ENCODE data around the gene STARD8.
"Not testable (repeated sequence)": the region's sequence is repeated elsewhere in the genome, so short reads cannot be mapped to it uniquely, and the experiment has no call there.

Gene STARD8

DNA sequence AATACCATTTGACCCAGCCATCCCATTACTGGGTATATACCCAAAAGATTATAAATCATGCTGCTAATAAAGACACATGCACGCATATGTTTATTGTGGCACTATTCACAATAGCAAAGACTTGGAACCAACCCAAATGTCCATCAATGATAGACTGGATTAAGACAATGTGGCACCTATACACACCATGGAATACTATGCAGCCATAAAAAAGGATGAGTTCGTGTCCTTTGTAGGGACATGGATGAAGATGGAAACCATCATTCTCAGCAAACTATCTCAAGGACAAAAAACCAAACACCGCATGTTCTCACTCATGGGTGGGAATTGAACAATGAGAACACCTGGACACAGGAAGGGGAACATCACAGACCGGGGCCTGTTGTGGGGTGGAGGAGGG lies 9.0 kb downstream of the STARD8 start:
- DNase-seq (ENCODE audit: low read depth, low spot score): not testable (repeated sequence)

GRCh38 chrX:68658530-68658929 lies 11.1 kb downstream of the STARD8 start:
- no peak for DNase-seq (ENCODE audit: low read depth, low spot score)

DNA sequence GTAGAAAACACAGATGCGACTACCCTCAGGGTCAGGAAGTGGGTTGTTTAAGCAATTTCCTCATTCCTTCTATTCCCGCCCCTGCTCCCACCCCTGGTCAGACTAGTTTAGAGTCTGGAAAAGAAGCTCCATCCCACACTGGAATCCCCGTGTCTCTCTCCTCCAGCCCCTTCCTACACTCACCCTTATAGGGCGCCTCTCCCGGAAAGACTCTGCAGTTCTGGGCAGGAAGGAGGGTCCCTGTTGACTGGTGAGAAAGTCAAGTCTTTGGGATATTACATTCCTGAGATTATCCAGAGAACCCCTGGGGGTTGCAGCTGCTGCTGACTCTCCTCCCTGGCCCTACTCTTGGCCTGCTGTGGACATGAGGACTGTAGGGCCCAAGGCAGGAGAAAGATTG lies 11.9 kb downstream of the STARD8 start:
- DNase-seq (ENCODE audit: low read depth, low spot score): no peak

DNA sequence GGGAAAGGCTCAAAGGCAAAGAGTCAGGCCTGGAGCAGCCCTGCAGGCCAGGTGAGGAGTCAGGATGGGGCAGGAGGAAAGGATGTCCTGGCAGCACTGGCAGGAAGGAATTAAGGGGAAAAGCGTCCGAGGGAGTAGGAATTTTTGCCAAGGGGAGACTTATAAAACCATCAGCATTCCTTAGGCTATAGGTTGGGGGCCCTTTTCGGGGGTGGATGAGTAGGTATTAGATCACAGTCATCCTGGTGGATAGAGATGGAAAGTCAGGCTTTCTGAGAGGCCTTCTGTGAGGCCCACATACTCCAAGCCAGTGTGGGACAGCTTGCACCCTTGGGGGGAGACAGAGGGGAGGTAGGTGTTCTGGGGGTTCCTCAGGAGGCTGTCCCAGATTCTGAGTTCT lies 12.3 kb downstream of the STARD8 start:
- DNase-seq (ENCODE audit: low read depth, low spot score): no peak

DNA sequence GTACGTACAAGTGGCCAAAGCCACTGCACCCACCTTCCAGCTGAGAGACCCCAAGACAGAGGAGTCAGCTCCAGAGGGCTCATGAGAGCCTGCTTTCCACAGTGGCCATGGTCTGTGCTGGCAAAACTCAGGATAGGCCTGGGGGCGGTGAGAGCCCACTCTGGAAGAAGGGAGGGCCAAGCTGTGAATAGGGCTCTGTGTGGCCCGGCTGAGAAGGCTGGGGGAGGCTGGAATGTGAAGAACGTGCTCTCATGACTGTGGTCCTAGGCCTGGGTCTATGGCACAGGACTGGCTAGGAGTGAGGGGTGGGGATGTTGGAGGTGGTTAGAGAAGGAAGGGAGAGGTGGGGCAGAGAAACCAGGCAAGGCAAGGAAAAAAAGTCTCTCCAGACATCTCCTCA lies 13.3 kb downstream of the STARD8 start:
- no peak for DNase-seq (ENCODE audit: low read depth, low spot score)

GRCh38 chrX:68665502-68665901 lies 18.0 kb downstream of the STARD8 start:
- DNase-seq (ENCODE audit: low read depth, low spot score): no peak

GRCh38 chrX:68666580-68666979 lies 19.1 kb downstream of the STARD8 start:
- no peak for DNase-seq (ENCODE audit: low read depth, low spot score)

DNA sequence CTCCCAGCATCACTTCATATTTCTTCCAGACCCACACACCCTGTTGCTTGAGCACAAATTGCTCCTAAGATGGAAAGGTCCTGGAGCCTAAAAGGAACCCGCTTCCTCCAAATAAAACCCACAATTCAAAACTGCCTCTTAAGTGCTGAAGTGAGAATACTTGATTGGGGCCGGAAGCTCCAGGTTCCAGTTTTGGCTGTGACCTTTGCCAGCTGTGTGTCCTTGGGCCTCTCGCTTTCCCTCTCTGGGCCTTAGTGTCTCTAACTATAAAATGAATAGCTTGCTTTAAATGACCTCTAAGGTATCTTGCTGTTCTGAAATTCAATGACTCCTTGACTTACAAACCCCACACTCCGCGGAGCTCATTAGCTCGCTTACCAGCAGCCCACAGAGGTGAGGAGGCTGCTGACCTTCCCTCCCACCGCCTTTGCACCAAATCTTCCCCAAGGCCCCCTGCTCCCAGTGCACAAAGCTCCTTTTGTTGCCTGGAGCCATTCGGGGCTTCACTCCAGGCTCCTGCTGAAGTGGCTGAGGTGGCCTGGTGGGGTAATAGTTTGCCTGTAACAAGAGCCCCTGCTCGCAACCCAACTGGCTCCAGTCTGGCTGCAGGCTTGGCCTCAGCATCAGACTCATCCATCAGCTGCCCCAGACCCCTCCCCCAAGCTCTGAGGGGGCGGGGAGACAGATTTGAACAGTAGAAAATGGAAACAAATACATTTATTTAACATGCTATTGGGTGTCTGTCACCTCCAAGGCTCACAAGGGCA lies 21.8 kb downstream of the STARD8 start:
- DNase-seq (ENCODE audit: low read depth, low spot score): no peak

GRCh38 chrX:68669871-68670270 lies 22.4 kb downstream of the STARD8 start:
- DNase-seq (ENCODE audit: low read depth, low spot score): no peak

- DNase-seq (ENCODE audit: low read depth, low spot score): no peak
These were observed 23.8 kb downstream of the STARD8 start for GRCh38 chrX:68671221-68671620.

DNA sequence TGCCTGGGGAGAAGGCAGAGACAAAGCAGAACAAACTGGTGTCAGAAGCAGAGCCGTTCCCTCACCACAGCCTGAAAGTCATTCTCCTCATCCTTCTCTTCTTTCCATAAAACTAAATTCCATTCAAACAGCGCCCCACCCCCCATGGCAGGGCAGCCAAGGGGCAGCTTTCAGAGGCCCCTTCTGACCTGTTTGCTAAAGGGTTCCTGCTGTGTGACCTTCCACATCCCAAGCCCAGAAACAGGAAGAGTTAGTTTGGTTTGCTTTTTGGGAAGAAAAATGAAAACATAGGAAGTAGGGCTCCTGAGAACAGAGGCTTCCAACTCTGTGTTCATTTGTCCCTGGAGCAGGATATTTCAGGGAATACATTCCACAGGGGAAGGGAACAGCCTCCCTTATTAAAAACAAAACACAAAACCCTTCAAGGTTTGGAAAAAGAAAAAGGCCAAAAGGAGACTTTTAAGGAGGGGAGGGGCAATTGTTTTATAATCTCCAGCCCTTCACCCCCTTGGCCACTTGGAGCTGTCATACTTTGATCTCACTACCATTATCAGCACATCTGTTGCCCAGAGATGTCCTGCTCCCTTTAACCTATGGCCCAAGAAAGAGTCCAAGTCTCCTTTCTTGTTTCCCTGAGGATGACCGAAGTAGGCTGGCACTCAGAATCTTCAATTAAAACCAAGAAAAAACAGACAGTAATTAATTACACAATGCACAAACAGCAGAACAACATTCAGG lies 25.3 kb downstream of the STARD8 start:
- DNase-seq (ENCODE audit: low read depth, low spot score): no peak

DNA sequence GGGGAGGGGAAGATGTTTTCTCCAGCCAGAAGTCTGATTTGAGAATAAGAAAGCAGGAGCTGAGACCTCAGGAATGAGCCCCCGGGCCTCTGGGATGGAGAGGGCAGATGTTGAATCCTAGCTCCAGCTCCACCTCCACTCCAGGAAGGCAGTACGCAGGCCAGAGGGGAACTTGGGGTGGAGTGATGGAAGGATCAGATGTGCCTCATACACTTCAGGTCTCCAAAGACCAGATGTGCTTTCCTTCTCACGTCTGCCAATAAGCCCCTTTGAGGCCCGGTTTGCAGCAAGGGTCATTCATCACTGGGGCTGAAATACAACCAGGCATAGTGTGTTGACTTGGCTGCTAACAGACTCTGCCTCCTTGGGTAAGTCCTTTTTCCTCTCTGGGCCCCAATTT lies 28.1 kb downstream of the STARD8 start:
- DNase-seq (ENCODE audit: low read depth, low spot score): no peak

DNA sequence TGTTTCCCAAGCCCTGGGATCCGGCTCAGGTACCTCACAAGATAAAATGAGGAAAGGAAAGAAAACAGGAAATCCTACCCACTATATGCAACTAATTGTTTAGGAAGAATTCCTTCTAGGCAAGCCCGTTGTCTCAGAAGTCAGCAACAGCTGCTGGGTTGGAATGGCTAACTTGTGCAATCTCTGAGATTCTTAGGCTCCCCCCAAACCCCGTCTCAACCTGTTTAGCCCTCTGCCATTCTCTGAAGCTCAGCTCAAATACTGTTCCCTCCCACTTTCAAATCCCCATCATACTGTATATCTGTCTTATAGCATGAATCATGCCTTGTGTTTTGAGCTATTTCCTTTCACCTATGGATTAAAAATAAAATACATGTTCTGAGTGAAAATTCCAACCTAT lies 28.9 kb downstream of the STARD8 start:
- DNase-seq (ENCODE audit: low read depth, low spot score): no peak

DNA sequence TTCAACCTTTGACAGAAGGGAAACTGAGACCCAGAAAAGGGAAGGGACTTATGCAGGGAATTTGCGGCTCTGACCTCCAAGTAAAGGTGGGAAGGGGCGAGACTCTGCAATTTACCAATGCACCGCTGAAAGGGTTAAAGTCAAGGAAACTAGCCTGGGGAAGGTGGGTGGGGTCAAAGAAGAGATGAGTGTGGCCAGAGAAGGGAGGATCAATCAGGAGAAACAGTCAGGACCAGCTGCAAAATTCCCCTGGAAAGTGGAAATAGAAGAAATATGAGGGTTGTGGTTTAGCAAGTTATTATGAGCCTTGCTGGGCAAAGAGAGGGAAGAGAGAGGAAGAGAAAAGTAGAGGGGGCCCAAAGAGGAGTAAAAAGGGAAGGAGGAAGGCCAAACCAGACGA lies 30.5 kb downstream of the STARD8 start:
- DNase-seq (ENCODE audit: low read depth, low spot score): no peak

GRCh38 chrX:68681443-68681941 lies 34.0 kb downstream of the STARD8 start:
- no peak for DNase-seq (ENCODE audit: low read depth, low spot score)

GRCh38 chrX:68682790-68683189 lies 35.3 kb downstream of the STARD8 start:
- DNase-seq (ENCODE audit: low read depth, low spot score): no peak

DNA sequence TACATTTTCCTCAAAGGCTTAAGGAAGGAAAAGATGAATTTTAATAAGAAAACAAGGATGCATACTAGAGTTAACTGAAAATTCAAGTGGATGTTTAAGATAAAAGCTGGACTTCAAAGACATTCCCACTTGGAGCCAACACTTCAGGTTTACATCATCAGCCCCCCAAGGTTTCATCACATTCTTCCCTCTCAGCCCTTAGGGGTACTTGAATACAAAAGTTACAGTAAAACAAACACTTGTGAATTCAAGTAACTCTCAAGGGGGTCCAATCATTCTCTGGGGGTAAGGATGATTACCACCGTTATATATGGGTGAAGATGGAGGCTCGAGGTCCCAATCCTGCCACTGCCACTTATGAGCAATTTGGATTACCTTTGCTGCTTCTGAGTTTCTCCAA lies 36.1 kb downstream of the STARD8 start:
- DNase-seq (ENCODE audit: low read depth, low spot score): no peak

GRCh38 chrX:68684291-68684918 lies 36.9 kb downstream of the STARD8 start:
- DNase-seq (ENCODE audit: low read depth, low spot score): no peak

DNA sequence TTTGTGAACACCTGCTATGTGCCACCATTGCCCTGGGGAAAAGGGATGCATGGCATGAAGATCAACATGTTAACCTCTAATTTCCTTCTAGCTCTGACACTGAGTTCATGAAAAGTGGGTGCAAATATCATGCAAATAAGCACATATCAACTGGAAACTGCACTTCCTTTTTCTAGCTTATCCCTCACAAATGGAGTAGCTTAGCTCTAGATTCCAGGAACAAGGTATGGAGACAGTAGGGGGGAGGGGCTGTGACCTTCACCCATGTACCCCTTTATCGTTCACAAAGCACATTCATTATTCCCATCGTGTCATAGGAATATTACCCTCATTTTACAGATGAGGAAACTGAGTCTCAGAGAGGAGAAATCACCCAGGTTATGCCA lies 37.4 kb downstream of the STARD8 start:
- DNase-seq (ENCODE audit: low read depth, low spot score): no peak

- DNase-seq (ENCODE audit: low read depth, low spot score): no peak
These were observed 38.2 kb downstream of the STARD8 start for GRCh38 chrX:68685685-68686084.

GRCh38 chrX:68686097-68686977 lies 38.9 kb downstream of the STARD8 start:
- no peak for DNase-seq (ENCODE audit: low read depth, low spot score)

DNA sequence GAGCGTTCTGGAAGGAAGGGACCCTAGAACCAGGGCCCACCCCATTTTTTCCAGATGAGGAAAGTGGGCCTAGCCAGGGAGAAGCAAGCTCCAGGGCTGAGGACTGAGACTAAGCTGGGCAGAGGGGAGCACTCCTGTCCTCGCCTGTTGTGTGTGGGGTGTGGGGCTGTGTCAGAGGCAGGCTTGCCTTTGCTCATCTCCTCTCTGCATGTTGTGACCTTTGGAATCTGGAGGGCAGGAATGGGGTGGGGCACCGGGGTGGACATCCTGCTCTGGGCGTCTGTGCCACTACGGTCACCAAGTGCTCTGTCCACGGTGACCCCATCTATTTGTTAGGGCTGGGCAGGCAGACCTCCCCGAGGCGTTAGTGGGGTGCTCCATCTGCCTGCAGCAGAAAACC lies 41.5 kb downstream of the STARD8 start:
- DNase-seq (ENCODE audit: low read depth, low spot score): not testable (repeated sequence)
